Glutamatergic neuron (in vitro differentiated cells): ENCODE results near the gene WFDC1. TPM values are rescaled to one million over a fixed set of nuclear protein-coding genes. Genes with fewer than 3 reads are reported as not detected.

Experiments used
- DNase-seq: peaks from one replicate; pipeline ENCODE4 v3.0.0; 2022
- H3K27ac Mint-ChIP-seq: one replicate; pipeline ENCODE4 v1.8.0; 2020; ENCODE audit warnings: mild to moderate bottlenecking, mixed read lengths, inconsistent platforms; ENCODE audit not compliant: unreplicated experiment
- H3K27me3 Mint-ChIP-seq: one replicate; pipeline ENCODE4 v1.8.0; 2020; ENCODE audit warnings: mild to moderate bottlenecking, moderate library complexity, mixed read lengths, inconsistent platforms; ENCODE audit not compliant: unreplicated experiment
- H3K36me3 Mint-ChIP-seq: one replicate; pipeline ENCODE4 v1.8.0; 2020; ENCODE audit warnings: mild to moderate bottlenecking, mixed read lengths, inconsistent platforms; ENCODE audit not compliant: unreplicated experiment
- H3K4me1 Mint-ChIP-seq: one replicate; pipeline ENCODE4 v1.8.0; 2020; ENCODE audit warnings: mild to moderate bottlenecking, low read depth, mixed read lengths, inconsistent platforms; ENCODE audit not compliant: unreplicated experiment
- H3K4me3 Mint-ChIP-seq: one replicate; pipeline ENCODE4 v1.8.0; 2020; ENCODE audit warnings: mild to moderate bottlenecking, mixed read lengths, inconsistent platforms; ENCODE audit not compliant: unreplicated experiment
- H3K9me3 Mint-ChIP-seq: one replicate; pipeline ENCODE4 v1.8.0; 2020; ENCODE audit warnings: mild to moderate bottlenecking, moderate library complexity, mixed read lengths, inconsistent platforms; ENCODE audit not compliant: unreplicated experiment
- CTCF ChIP-seq: fragments of 200-600 bp; sonication (generic); IDR thresholded peaks from one replicate; pipeline ENCODE4 v1.5.0; 2021; ENCODE audit not compliant: partially characterized antibody, unreplicated experiment
- total RNA-seq: library from RNA; stranded (reverse); fragmentation: NEBNext Ultra II Directional; extraction: Animal tissue kit (Norgen Biotek cat#: 25700); gene quantifications from one replicate; pipeline ENCODE4 v1.2.1, GENCODE V29; 2021; ENCODE audit not compliant: unreplicated experiment

WFDC1 gene
- total RNA-seq, 1 donor from 2014 or later = 0.93 TPM

GRCh38 chr16:84371553-84371865 is 76.8 kb downstream of the WFDC1 start:
- H3K27ac Mint-ChIP-seq = no peak overlapping the region
- H3K27me3 Mint-ChIP-seq = peaks cover 2% of the 10 kb centered on the region
- peaks cover 5% of the 10 kb centered on the region for H3K4me1 Mint-ChIP-seq

GRCh38 chr16:84373907-84374489 is 79.3 kb downstream of the WFDC1 start:
- Mint-ChIP-seq H3K9me3 (peaks cover 4% of the 10 kb centered on the region), H3K27ac (no peak overlapping the region), H3K4me3 (no peak overlapping the region), H3K36me3 (no peaks in the 10 kb centered on the region), H3K27me3 (no peaks in the 10 kb centered on the region), H3K4me1 (peaks cover 5% of the 10 kb centered on the region)
- no peak for TF ChIP-seq CTCF
- no peak for DNase-seq

More at GRCh38 chr16:84371553-84371865, 76.8 kb downstream of the WFDC1 start:
- H3K4me3 Mint-ChIP-seq = no peak overlapping the region
- no peak for DNase-seq
- H3K36me3 Mint-ChIP-seq = no peaks in the 10 kb centered on the region
- H3K9me3 Mint-ChIP-seq = peaks cover 8% of the 10 kb centered on the region
- TF ChIP-seq CTCF = no peak

DNA sequence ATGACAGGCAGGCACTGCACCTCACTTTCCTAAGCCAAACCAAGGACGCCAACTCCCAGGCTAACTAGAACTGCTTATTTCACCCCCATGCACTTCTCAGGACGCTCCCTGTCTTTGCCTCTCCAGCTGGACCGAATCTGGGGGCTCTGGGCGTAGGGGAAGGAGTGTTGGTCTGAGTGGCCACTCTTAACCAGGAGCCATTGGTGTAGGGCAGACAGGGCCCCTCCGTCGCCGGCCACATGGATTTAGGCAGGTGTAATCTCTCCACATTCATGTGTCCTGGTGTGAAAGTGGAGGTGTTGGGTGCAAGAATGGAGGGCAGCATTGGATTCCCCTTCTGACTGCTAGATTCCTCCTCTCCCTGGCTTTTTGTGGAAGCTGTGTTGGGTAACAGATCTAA is 83.4 kb downstream of the WFDC1 start:
- no peak for TF ChIP-seq CTCF
- Mint-ChIP-seq H3K27ac (no peak overlapping the region), H3K9me3 (peaks cover 8% of the 10 kb centered on the region), H3K4me3 (no peak overlapping the region), H3K36me3 (no peaks in the 10 kb centered on the region), H3K27me3 (no peaks in the 10 kb centered on the region), H3K4me1 (peaks cover 15% of the 10 kb centered on the region)
- no peak for DNase-seq

DNA sequence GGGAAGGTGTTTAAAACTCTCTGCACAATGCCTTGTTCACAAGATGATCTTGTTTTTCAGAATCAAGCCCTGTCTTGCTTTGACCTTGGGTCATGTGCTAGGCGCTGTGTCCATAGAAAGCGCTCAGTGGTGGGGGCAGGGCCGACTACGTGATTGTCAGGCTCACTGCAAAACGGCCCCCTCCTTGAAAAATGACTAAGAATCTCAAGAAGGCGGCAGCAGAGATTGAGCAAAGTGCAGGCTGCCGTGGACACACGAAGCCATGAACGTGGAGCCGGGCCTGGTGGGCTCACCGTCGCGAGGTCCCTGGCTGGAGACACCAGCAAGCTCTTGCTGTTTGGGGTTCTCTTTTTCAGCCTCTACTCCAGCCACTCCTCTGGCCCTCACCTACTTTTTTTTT is 83.9 kb downstream of the WFDC1 start:
- no peak for TF ChIP-seq CTCF
- Mint-ChIP-seq H3K4me3 (no peak overlapping the region), H3K27ac (no peak overlapping the region), H3K9me3 (peaks cover 8% of the 10 kb centered on the region), H3K27me3 (peaks cover 1% of the 10 kb centered on the region), H3K36me3 (no peaks in the 10 kb centered on the region), H3K4me1 (peaks cover 15% of the 10 kb centered on the region)
- no peak for DNase-seq

DNA sequence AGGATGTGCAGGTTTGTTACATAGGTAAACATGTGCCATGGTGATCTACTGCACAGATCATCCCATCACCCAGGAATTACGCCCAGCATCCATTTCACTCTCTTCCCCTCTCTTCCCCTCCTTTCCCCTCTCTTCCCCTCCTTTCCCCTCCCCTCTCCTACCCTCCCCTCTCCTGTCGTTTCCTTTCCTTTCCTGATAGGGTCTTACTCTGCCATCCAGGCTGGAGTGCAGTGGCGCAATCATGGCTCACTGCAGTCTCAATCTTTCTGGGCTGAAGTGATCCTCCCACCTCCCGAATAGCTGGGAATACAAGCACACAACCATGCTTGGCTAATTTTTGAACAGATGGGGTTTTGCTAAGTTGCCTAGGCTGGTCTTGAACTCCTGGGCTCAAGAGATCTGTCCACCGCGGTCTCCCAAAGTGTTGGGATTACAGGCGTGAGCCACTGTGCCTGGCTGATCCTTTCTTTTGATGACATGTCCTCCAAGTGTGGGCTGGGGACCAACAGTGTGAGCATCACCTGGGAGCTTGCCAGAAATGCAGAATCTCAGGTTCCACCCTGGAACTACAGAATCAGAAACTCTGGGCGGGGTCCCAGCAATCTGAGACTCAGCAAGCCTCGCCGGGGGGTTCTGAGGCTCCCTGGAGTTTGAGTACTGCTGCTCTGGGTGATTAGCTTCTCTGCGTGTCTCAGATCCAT is 84.5 kb downstream of the WFDC1 start:
- Mint-ChIP-seq H3K27ac (no peak overlapping the region), H3K4me1 (peaks cover 14% of the 10 kb centered on the region), H3K9me3 (peaks cover 11% of the 10 kb centered on the region), H3K4me3 (no peak overlapping the region), H3K36me3 (peaks cover under 1% of the 10 kb centered on the region), H3K27me3 (peaks cover 1% of the 10 kb centered on the region)
- DNase-seq = no peak
- TF ChIP-seq CTCF = no peak

Other genes with a start within 250 kb of the WFDC1 start
- 105 TPM for gene MBTPS1, start 177.9 kb upstream of the WFDC1 start, total RNA-seq
- gene HSDL1, start 149.7 kb upstream of the WFDC1 start, total RNA-seq = 81.7 TPM
- 0.56 TPM for gene DNAAF1, start 149.6 kb upstream of the WFDC1 start, total RNA-seq
- gene TAF1C, start 107.8 kb upstream of the WFDC1 start, total RNA-seq = 74.7 TPM
- not detected for gene ADAD2, start 103.7 kb upstream of the WFDC1 start, total RNA-seq
- gene KCNG4, start 54.9 kb upstream of the WFDC1 start, total RNA-seq = not detected
- gene ATP2C2, start 73.7 kb downstream of the WFDC1 start, total RNA-seq = not detected
- gene MEAK7, start 209.8 kb downstream of the WFDC1 start, total RNA-seq = 44.8 TPM